Upper lobe of right lung (tissue), 1 donor: ENCODE data around the gene PSAT1. TPM values are rescaled to one million over a fixed set of nuclear protein-coding genes. Genes with fewer than 3 reads are reported as not detected.
A peak's percentile ranks its signal among the peaks of the same experiment; 100 is the strongest.

ENCODE experiments used
- ATAC-seq: fragments of 200-7000 bp; cut with Tn5 transposase; one replicate; pipeline ENCODE4 v1.9.1; 2020; ENCODE audit warnings: mild to moderate bottlenecking, moderate library complexity
- DNase-seq: peaks from one replicate; pipeline ENCODE4 v3.0.0-alpha.2; 2020
- H3K27ac ChIP-seq: fragments of 200-600 bp; one replicate; pipeline ENCODE4 v1.8.0; 2022
- H3K27me3 ChIP-seq: fragments of 200-600 bp; one replicate; pipeline ENCODE4 v1.8.0; 2022; ENCODE audit warnings: mild to moderate bottlenecking
- H3K36me3 ChIP-seq: fragments of 200-600 bp; one replicate; pipeline ENCODE4 v1.8.0; 2022
- H3K4me1 ChIP-seq: fragments of 200-600 bp; one replicate; pipeline ENCODE4 v1.8.0; 2022
- H3K4me3 ChIP-seq: fragments of 200-600 bp; one replicate; pipeline ENCODE4 v1.8.0; 2022; ENCODE audit warnings: mild to moderate bottlenecking
- H3K9me3 ChIP-seq: fragments of 200-600 bp; one replicate; pipeline ENCODE4 v1.8.0; 2022
- intact Hi-C: fragments of 100-400 bp; cut with DNase I; formaldehyde crosslinking; loops from one replicate; pipeline ENCODE4 v1.11.0; 2022
- total RNA-seq: library from RNA; stranded (reverse); fragmentation: NEBNext Ultra II Directional; extraction: Animal tissue kit (Norgen Biotek cat#: 25700); gene quantifications from one replicate; pipeline ENCODE4 v1.2.1, GENCODE V29; 2021
- TF ChIP-seq, protein P1 (sequence below): fragments of 200-600 bp; IDR thresholded peaks from one replicate; pipeline ENCODE4 v1.8.0; 2022; ENCODE audit warnings: antibody characterized with exemption
- donor health status: DM: no; HTN: yes; CAD: no; lungs with severe emphysema.

The PSAT1 gene
- total RNA-seq, 1 donor from 2014 or later = 8.2 TPM

DNA sequence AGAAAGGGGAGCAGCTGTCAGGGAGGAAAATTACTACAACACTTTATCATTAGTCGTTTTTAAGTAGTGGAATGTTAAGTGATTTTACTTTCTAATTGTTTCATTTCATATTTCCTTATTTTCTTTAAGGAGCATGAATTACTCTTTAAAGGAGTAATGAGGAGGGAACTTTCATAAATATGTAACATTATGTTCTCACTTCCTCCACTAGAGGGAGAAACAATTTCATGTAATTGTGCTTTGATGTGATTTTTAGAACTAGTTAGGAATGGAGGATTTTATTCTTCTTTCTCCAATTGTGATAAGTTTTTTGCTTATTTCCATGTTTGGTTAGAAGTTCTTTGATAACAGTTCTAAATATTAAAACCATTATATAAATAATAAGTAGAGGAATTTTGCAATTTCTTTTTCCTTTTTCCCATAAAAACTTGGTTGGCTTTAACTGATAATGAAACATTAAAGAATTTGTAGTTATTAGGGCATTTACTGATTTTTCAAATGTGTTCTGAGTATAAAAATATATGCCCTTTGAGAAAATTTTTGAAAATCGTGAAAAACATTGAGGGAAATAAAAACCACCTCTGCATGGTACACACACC lies 35.4 kb upstream of the PSAT1 start:
- ATAC-seq (no peak), DNase-seq (no peak)
- Histone ChIP-seq H3K4me1 (no peaks in the 10 kb centered on the region), H3K36me3 (peaks cover 14% of the 10 kb centered on the region), H3K9me3 (no peaks in the 10 kb centered on the region), H3K27me3 (no peaks in the 10 kb centered on the region), H3K27ac (no peak overlapping the region), H3K4me3 (no peak overlapping the region)
- TF ChIP-seq, protein P1, sequence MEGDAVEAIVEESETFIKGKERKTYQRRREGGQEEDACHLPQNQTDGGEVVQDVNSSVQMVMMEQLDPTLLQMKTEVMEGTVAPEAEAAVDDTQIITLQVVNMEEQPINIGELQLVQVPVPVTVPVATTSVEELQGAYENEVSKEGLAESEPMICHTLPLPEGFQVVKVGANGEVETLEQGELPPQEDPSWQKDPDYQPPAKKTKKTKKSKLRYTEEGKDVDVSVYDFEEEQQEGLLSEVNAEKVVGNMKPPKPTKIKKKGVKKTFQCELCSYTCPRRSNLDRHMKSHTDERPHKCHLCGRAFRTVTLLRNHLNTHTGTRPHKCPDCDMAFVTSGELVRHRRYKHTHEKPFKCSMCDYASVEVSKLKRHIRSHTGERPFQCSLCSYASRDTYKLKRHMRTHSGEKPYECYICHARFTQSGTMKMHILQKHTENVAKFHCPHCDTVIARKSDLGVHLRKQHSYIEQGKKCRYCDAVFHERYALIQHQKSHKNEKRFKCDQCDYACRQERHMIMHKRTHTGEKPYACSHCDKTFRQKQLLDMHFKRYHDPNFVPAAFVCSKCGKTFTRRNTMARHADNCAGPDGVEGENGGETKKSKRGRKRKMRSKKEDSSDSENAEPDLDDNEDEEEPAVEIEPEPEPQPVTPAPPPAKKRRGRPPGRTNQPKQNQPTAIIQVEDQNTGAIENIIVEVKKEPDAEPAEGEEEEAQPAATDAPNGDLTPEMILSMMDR = peak; percentile 67
- intact Hi-C loops = no loop called here

DNA sequence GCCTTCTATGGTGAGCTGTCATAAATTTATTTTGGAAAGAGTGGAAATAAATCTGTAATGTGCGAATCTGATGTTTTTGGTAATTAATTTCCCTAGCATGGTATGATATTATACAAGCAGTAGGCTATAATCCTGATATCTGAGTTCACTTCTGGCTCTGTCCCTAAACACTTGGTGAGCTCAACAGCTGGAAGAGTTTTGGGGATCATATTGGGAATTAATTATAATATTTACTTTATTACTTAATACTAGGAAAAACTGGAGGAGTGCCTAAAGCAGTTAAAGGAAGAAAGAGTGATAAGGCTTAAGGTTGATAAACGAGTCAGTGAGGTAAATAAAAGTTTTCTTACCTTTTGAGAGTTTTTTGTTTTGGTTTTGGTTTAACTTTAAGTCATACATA lies 34.3 kb upstream of the PSAT1 start:
- intact Hi-C loops = no loop called here
- no peak overlapping the region for H3K4me3 ChIP-seq
- TF ChIP-seq, protein P1 = no peak
- H3K9me3 ChIP-seq = no peaks in the 10 kb centered on the region
- DNase-seq = no peak
- H3K4me1 ChIP-seq = no peaks in the 10 kb centered on the region
- ATAC-seq = no peak
- H3K36me3 ChIP-seq = peaks cover 17% of the 10 kb centered on the region
- no peak overlapping the region for H3K27ac ChIP-seq
- no peaks in the 10 kb centered on the region for H3K27me3 ChIP-seq

DNA sequence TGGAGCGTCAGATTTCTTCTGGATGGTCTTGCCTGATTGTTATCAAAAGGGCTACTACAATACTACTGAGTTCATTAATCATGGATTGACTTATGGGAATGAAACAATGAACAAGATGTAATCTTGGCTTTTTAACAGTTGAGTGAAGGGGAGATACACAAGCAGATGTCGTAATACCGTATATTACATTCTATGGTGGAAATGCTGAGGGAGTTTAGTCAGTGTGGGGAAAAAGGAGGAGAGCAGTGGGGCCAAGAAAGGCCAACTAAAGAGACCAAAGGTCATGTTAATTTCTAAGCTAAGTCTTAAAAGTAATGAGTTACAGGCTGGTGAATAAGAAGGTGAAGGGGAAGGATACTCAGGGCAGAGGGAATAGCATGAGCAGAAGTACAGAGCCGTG lies 29.0 kb upstream of the PSAT1 start:
- Histone ChIP-seq H3K27ac (no peak overlapping the region), H3K4me1 (no peaks in the 10 kb centered on the region), H3K4me3 (no peak overlapping the region), H3K36me3 (peaks cover 35% of the 10 kb centered on the region), H3K27me3 (no peaks in the 10 kb centered on the region), H3K9me3 (no peaks in the 10 kb centered on the region)
- intact Hi-C loops = no loop called here
- ATAC-seq (no peak), DNase-seq (no peak)
- TF ChIP-seq, protein P1 = no peak

DNA sequence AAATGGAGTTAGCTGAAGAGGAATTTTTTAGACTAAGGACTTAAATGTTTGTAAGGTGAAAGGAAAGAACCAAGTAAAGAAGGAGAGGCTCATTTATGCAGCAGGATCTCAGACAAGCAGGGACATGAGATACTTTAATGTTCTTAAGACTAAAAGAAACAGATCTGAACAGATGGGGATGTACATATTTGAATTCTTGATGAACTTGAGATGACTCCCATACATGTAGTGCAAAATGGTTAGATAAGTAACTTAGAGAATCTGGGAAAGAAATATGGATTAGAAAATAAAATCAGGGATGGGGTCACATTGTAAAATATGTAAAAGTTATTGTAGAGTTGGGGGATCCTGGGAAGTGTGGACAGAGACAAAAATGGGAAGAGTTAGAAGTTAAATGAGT lies 27.1 kb upstream of the PSAT1 start:
- ATAC-seq (no peak), DNase-seq (no peak)
- peaks cover 35% of the 10 kb centered on the region for H3K36me3 ChIP-seq
- no peak overlapping the region for H3K4me3 ChIP-seq
- H3K9me3 ChIP-seq = no peaks in the 10 kb centered on the region
- no peaks in the 10 kb centered on the region for H3K4me1 ChIP-seq
- intact Hi-C loops = no loop called here
- no peak overlapping the region for H3K27ac ChIP-seq
- H3K27me3 ChIP-seq = no peaks in the 10 kb centered on the region
- TF ChIP-seq, protein P1 = no peak

DNA sequence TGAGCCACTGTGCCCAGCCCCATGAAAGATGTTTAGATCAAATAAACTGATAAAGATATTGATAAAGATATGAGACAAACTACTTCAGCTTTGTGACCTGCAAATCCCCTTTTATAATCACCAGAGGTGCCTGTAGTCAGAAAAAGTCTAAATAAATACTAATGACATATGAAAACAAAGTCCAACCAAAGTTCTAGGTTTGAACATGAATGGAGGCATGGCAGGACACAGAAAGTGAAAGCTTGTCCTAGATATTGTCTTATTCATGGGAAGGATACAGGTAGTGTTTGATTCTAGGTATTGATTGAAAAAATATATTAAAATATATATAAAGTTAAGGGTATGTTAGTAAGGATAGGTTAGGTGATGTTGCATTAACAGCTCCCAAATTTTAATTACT lies 24.6 kb upstream of the PSAT1 start:
- H3K4me3 ChIP-seq = no peak overlapping the region
- intact Hi-C loops = no loop called here
- H3K9me3 ChIP-seq = no peaks in the 10 kb centered on the region
- H3K36me3 ChIP-seq = peaks cover 18% of the 10 kb centered on the region
- no peak for ATAC-seq
- TF ChIP-seq, protein P1 = no peak
- DNase-seq = no peak
- no peaks in the 10 kb centered on the region for H3K27me3 ChIP-seq
- no peaks in the 10 kb centered on the region for H3K4me1 ChIP-seq
- no peak overlapping the region for H3K27ac ChIP-seq

DNA sequence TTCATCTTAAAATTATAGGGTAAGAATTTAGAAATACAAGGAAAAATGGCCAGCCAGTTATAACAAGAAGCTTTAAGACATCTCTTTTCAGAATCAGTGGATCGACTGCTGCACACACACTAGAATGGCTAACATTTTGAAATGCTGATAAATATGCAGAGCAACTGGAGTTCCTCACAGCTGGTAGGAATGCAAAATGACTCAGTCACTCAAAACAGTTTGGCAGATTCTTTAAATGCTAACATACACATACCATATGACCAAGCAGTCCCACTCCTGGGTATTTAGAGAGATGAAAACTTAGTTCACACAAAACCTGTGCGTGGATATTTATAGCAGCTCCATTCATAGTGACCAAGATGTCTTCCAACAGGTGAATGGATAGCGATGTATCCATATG lies 23.2 kb upstream of the PSAT1 start:
- Histone ChIP-seq H3K4me1 (peaks cover 5% of the 10 kb centered on the region), H3K27ac (no peak overlapping the region), H3K4me3 (no peak overlapping the region), H3K36me3 (peaks cover 9% of the 10 kb centered on the region), H3K27me3 (no peaks in the 10 kb centered on the region), H3K9me3 (no peaks in the 10 kb centered on the region)
- DNase-seq (no peak), ATAC-seq (no peak)
- TF ChIP-seq, protein P1 = no peak
- intact Hi-C loops = no loop called here
